ENCODE measurements around the gene TTC27. TPM values are rescaled to one million over a fixed set of nuclear protein-coding genes. Genes with fewer than 3 reads are reported as not detected.

Gene TTC27
- total and polyA plus RNA-seq, 2 donors, result 10.9 to 17.8 TPM

GRCh38 chr2:32787207-32787606 lies 159.4 kb downstream of the TTC27 start:
- Histone ChIP-seq H3K9me3 (ENCODE audit: control insufficient read depth in 2 of 2, insufficient read depth in 1 of 2, low read length in 1 of 2) (no peaks in the 10 kb centered on the region), H3K27ac (ENCODE audit: low read depth in 1 of 2, low read length in 1 of 2) (no peak overlapping the region), H3K4me1 (ENCODE audit: control insufficient read depth in 2 of 2, insufficient read depth in 2 of 2, low read length in 2 of 2) (no peaks in the 10 kb centered on the region), H3K36me3 (ENCODE audit: control insufficient read depth in 2 of 2, insufficient read depth in 2 of 2, low read length in 1 of 2) (peaks cover 0 to 3% of the 10 kb centered on the region in 2 donors), H3K4me3 (ENCODE audit: low read length in 2 of 2) (no peak overlapping the region), H3K27me3 (ENCODE audit: control insufficient read depth in 2 of 2, insufficient read depth in 1 of 2, low read length in 1 of 2) (no peaks in the 10 kb centered on the region)
- no peak for DNase-seq (ENCODE audit: low read depth in 6 of 9, low spot score in 9 of 9)

- H3K27ac ChIP-seq (ENCODE audit: low read depth in 1 of 2, low read length in 1 of 2), result no peak overlapping the region
- WGBS, result 97% methylated on average over 1 of the region's 1 CpG
- H3K27me3 ChIP-seq (ENCODE audit: control insufficient read depth in 2 of 2, insufficient read depth in 1 of 2, low read length in 1 of 2), result no peaks in the 10 kb centered on the region
- H3K4me3 ChIP-seq (ENCODE audit: low read length in 2 of 2), result no peak overlapping the region
- H3K4me1 ChIP-seq (ENCODE audit: control insufficient read depth in 2 of 2, insufficient read depth in 2 of 2, low read length in 2 of 2), result no peaks in the 10 kb centered on the region
- no peaks in the 10 kb centered on the region for H3K9me3 ChIP-seq (ENCODE audit: control insufficient read depth in 2 of 2, insufficient read depth in 1 of 2, low read length in 1 of 2)
- H3K36me3 ChIP-seq (ENCODE audit: control insufficient read depth in 2 of 2, insufficient read depth in 2 of 2, low read length in 1 of 2), result peaks cover 0 to 1% of the 10 kb centered on the region in 2 donors
- DNase-seq (ENCODE audit: low read depth in 6 of 9, low spot score in 9 of 9), result no peak
These were observed 160.3 kb downstream of the TTC27 start for GRCh38 chr2:32788114-32788513.

- Histone ChIP-seq H3K27me3 (ENCODE audit: control insufficient read depth in 2 of 2, insufficient read depth in 1 of 2, low read length in 1 of 2) (no peaks in the 10 kb centered on the region), H3K4me1 (ENCODE audit: control insufficient read depth in 2 of 2, insufficient read depth in 2 of 2, low read length in 2 of 2) (no peaks in the 10 kb centered on the region), H3K27ac (ENCODE audit: low read depth in 1 of 2, low read length in 1 of 2) (no peak overlapping the region), H3K36me3 (ENCODE audit: control insufficient read depth in 2 of 2, insufficient read depth in 2 of 2, low read length in 1 of 2) (no peaks in the 10 kb centered on the region), H3K9me3 (ENCODE audit: control insufficient read depth in 2 of 2, insufficient read depth in 1 of 2, low read length in 1 of 2) (no peaks in the 10 kb centered on the region), H3K4me3 (ENCODE audit: low read length in 2 of 2) (no peak overlapping the region)
- 99% methylated on average over 1 of the region's 1 CpG for WGBS
- no peak for DNase-seq (ENCODE audit: low read depth in 6 of 9, low spot score in 9 of 9)
These were observed 164.6 kb downstream of the TTC27 start for GRCh38 chr2:32792416-32792815.

GRCh38 chr2:32798829-32799228 lies 171.0 kb downstream of the TTC27 start:
- no peaks in the 10 kb centered on the region for H3K9me3 ChIP-seq (ENCODE audit: control insufficient read depth in 2 of 2, insufficient read depth in 1 of 2, low read length in 1 of 2)
- no peaks in the 10 kb centered on the region for H3K36me3 ChIP-seq (ENCODE audit: control insufficient read depth in 2 of 2, insufficient read depth in 2 of 2, low read length in 1 of 2)
- H3K27me3 ChIP-seq (ENCODE audit: control insufficient read depth in 2 of 2, insufficient read depth in 1 of 2, low read length in 1 of 2), result no peaks in the 10 kb centered on the region
- H3K27ac ChIP-seq (ENCODE audit: low read depth in 1 of 2, low read length in 1 of 2), result no peak overlapping the region
- no peak overlapping the region for H3K4me3 ChIP-seq (ENCODE audit: low read length in 2 of 2)
- 97% methylated on average over 2 of the region's 2 CpGs for WGBS
- DNase-seq (ENCODE audit: low read depth in 6 of 9, low spot score in 9 of 9), result no peak
- H3K4me1 ChIP-seq (ENCODE audit: control insufficient read depth in 2 of 2, insufficient read depth in 2 of 2, low read length in 2 of 2), result no peaks in the 10 kb centered on the region

- Histone ChIP-seq H3K36me3 (ENCODE audit: control insufficient read depth in 2 of 2, insufficient read depth in 2 of 2, low read length in 1 of 2) (no peaks in the 10 kb centered on the region), H3K27me3 (ENCODE audit: control insufficient read depth in 2 of 2, insufficient read depth in 1 of 2, low read length in 1 of 2) (no peaks in the 10 kb centered on the region), H3K4me3 (ENCODE audit: low read length in 2 of 2) (no peak overlapping the region), H3K27ac (ENCODE audit: low read depth in 1 of 2, low read length in 1 of 2) (no peak overlapping the region), H3K4me1 (ENCODE audit: control insufficient read depth in 2 of 2, insufficient read depth in 2 of 2, low read length in 2 of 2) (no peaks in the 10 kb centered on the region), H3K9me3 (ENCODE audit: control insufficient read depth in 2 of 2, insufficient read depth in 1 of 2, low read length in 1 of 2) (no peaks in the 10 kb centered on the region)
- WGBS, result 100% methylated on average over 3 of the region's 3 CpGs
- DNase-seq (ENCODE audit: low read depth in 6 of 9, low spot score in 9 of 9), result no peak
These were observed 173.9 kb downstream of the TTC27 start for GRCh38 chr2:32801741-32802140.

GRCh38 chr2:32802877-32803276 lies 175.0 kb downstream of the TTC27 start:
- DNase-seq (ENCODE audit: low read depth in 6 of 9, low spot score in 9 of 9), result no peak
- no peaks in the 10 kb centered on the region for H3K36me3 ChIP-seq (ENCODE audit: control insufficient read depth in 2 of 2, insufficient read depth in 2 of 2, low read length in 1 of 2)
- WGBS, result 99% methylated on average over 4 of the region's 4 CpGs
- no peak overlapping the region for H3K4me3 ChIP-seq (ENCODE audit: low read length in 2 of 2)
- H3K27me3 ChIP-seq (ENCODE audit: control insufficient read depth in 2 of 2, insufficient read depth in 1 of 2, low read length in 1 of 2), result no peaks in the 10 kb centered on the region
- no peak overlapping the region for H3K27ac ChIP-seq (ENCODE audit: low read depth in 1 of 2, low read length in 1 of 2)
- no peaks in the 10 kb centered on the region for H3K4me1 ChIP-seq (ENCODE audit: control insufficient read depth in 2 of 2, insufficient read depth in 2 of 2, low read length in 2 of 2)
- H3K9me3 ChIP-seq (ENCODE audit: control insufficient read depth in 2 of 2, insufficient read depth in 1 of 2, low read length in 1 of 2), result no peaks in the 10 kb centered on the region

- H3K4me3 ChIP-seq (ENCODE audit: low read length in 2 of 2), result no peak overlapping the region
- no peak for DNase-seq (ENCODE audit: low read depth in 6 of 9, low spot score in 9 of 9)
- no peaks in the 10 kb centered on the region for H3K9me3 ChIP-seq (ENCODE audit: control insufficient read depth in 2 of 2, insufficient read depth in 1 of 2, low read length in 1 of 2)
- no peaks in the 10 kb centered on the region for H3K27me3 ChIP-seq (ENCODE audit: control insufficient read depth in 2 of 2, insufficient read depth in 1 of 2, low read length in 1 of 2)
- H3K36me3 ChIP-seq (ENCODE audit: control insufficient read depth in 2 of 2, insufficient read depth in 2 of 2, low read length in 1 of 2), result no peaks in the 10 kb centered on the region
- WGBS, result 96% methylated on average over 2 of the region's 2 CpGs
- H3K27ac ChIP-seq (ENCODE audit: low read depth in 1 of 2, low read length in 1 of 2), result no peak overlapping the region
- no peaks in the 10 kb centered on the region for H3K4me1 ChIP-seq (ENCODE audit: control insufficient read depth in 2 of 2, insufficient read depth in 2 of 2, low read length in 2 of 2)
These were observed 176.4 kb downstream of the TTC27 start for GRCh38 chr2:32804205-32804604.

- no peaks in the 10 kb centered on the region for H3K36me3 ChIP-seq (ENCODE audit: control insufficient read depth in 2 of 2, insufficient read depth in 2 of 2, low read length in 1 of 2)
- H3K4me1 ChIP-seq (ENCODE audit: control insufficient read depth in 2 of 2, insufficient read depth in 2 of 2, low read length in 2 of 2), result no peaks in the 10 kb centered on the region
- DNase-seq (ENCODE audit: low read depth in 6 of 9, low spot score in 9 of 9), result no peak
- 95% methylated on average over 4 of the region's 4 CpGs for WGBS
- H3K9me3 ChIP-seq (ENCODE audit: control insufficient read depth in 2 of 2, insufficient read depth in 1 of 2, low read length in 1 of 2), result no peaks in the 10 kb centered on the region
- H3K4me3 ChIP-seq (ENCODE audit: low read length in 2 of 2), result no peak overlapping the region
- H3K27me3 ChIP-seq (ENCODE audit: control insufficient read depth in 2 of 2, insufficient read depth in 1 of 2, low read length in 1 of 2), result no peaks in the 10 kb centered on the region
- H3K27ac ChIP-seq (ENCODE audit: low read depth in 1 of 2, low read length in 1 of 2), result no peak overlapping the region
These were observed 177.6 kb downstream of the TTC27 start for GRCh38 chr2:32805104-32806095.

- 98% methylated on average over 1 of the region's 1 CpG for WGBS
- Histone ChIP-seq H3K27me3 (ENCODE audit: control insufficient read depth in 2 of 2, insufficient read depth in 1 of 2, low read length in 1 of 2) (no peaks in the 10 kb centered on the region), H3K27ac (ENCODE audit: low read depth in 1 of 2, low read length in 1 of 2) (no peak overlapping the region), H3K36me3 (ENCODE audit: control insufficient read depth in 2 of 2, insufficient read depth in 2 of 2, low read length in 1 of 2) (no peaks in the 10 kb centered on the region), H3K9me3 (ENCODE audit: control insufficient read depth in 2 of 2, insufficient read depth in 1 of 2, low read length in 1 of 2) (no peaks in the 10 kb centered on the region), H3K4me3 (ENCODE audit: low read length in 2 of 2) (no peak overlapping the region), H3K4me1 (ENCODE audit: control insufficient read depth in 2 of 2, insufficient read depth in 2 of 2, low read length in 2 of 2) (no peaks in the 10 kb centered on the region)
- DNase-seq (ENCODE audit: low read depth in 6 of 9, low spot score in 9 of 9), result no peak
These were observed 179.0 kb downstream of the TTC27 start for GRCh38 chr2:32806857-32807256.
